ENCODE results near the gene NUDT9.

DNA sequence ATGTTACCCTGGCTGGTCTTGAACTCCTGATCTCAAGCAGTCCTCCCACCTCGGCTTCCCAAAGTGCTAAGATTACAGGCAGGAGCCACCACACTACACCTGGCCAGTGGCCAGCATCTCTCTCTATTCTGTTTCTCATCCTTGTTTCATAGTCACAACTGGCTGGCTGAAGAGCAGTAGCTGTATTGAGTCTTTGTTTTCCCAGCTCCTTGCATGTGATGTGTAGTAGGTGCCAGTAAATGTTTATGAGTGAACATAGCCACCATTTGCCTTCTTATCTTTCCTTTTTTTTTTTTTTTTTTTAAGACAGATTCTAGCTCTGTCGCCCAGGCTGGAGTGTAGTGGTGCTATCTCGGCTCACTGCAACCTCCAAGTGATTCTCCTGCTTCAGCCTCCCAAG is 23.6 kb downstream of the NUDT9 start:
- TF ChIP-seq, protein P1, sequence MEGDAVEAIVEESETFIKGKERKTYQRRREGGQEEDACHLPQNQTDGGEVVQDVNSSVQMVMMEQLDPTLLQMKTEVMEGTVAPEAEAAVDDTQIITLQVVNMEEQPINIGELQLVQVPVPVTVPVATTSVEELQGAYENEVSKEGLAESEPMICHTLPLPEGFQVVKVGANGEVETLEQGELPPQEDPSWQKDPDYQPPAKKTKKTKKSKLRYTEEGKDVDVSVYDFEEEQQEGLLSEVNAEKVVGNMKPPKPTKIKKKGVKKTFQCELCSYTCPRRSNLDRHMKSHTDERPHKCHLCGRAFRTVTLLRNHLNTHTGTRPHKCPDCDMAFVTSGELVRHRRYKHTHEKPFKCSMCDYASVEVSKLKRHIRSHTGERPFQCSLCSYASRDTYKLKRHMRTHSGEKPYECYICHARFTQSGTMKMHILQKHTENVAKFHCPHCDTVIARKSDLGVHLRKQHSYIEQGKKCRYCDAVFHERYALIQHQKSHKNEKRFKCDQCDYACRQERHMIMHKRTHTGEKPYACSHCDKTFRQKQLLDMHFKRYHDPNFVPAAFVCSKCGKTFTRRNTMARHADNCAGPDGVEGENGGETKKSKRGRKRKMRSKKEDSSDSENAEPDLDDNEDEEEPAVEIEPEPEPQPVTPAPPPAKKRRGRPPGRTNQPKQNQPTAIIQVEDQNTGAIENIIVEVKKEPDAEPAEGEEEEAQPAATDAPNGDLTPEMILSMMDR (IDR thresholded peaks at IDR 0.05) = no peak
- no peak for TF ChIP-seq POLR2A (IDR thresholded peaks at IDR 0.05)
